PC-9 (cell line): ENCODE data around the gene CD38. TPM values are rescaled to one million over a fixed set of nuclear protein-coding genes. Genes with fewer than 3 reads are reported as not detected.

Experiments
- BruUV-seq: library from RNA; stranded (reverse); fragments of 400-500 nt; replicated peaks from 2 replicates; lab custom pipeline; 2021; lab: Mats Ljungman, UMichigan
- CTCF ChIA-PET: fragments of 300-600 bp; sonication (Branson Sonifier 250); formaldehyde crosslinking; loops from one replicate; lab custom pipeline; 2022; ENCODE audit warnings: antibody characterized with exemption; lab: Charles Lee
- POLR2A ChIA-PET: fragments of 300-600 bp; sonication (Branson Sonifier 250); formaldehyde crosslinking; loops from one replicate; lab custom pipeline; 2022; ENCODE audit warnings: antibody characterized with exemption; ENCODE audit not compliant: unreplicated experiment; lab: Charles Lee
- DNase-seq, 2 experiments: peaks; one replicate each; pipeline versions ENCODE4 v3.0.0 to v3.0.0-alpha.2; 2015 to 2022; ENCODE audit warnings: mixed read lengths in 1 of 2
- H2AFZ ChIP-seq: fragments of 200-600 bp; sonication (generic); 2 replicates; pipeline ENCODE4 v1.8.1; 2017; ENCODE audit warnings: antibody characterized with exemption
- H3F3A ChIP-seq: fragments of 200-600 bp; sonication (generic); 2 replicates; pipeline ENCODE4 v1.8.1; 2017; ENCODE audit warnings: antibody characterized with exemption, mild to moderate bottlenecking, low read depth; ENCODE audit not compliant: insufficient read depth
- H3K27ac ChIP-seq: fragments of 200-600 bp; sonication (generic); 2 replicates; pipeline ENCODE4 v1.6.1; 2016; ENCODE audit warnings: mixed run types
- H3K27me3 ChIP-seq: fragments of 200-600 bp; sonication (generic); 2 replicates; pipeline ENCODE4 v1.6.1; 2016; ENCODE audit warnings: low read depth, mixed run types; ENCODE audit not compliant: insufficient read depth
- H3K36me3 ChIP-seq: fragments of 200-600 bp; sonication (generic); 2 replicates; pipeline ENCODE4 v1.6.1; 2016; ENCODE audit warnings: low read depth, mixed run types
- H3K4me1 ChIP-seq: fragments of 200-600 bp; sonication (generic); replicated peaks from 2 replicates; pipeline ENCODE4 v1.6.1; 2016; ENCODE audit warnings: mixed run types; ENCODE audit not compliant: insufficient read depth
- H3K4me2 ChIP-seq: fragments of 200-600 bp; sonication (generic); 2 replicates; pipeline ENCODE4 v1.6.1; 2017; ENCODE audit warnings: mixed run types
- H3K4me3 ChIP-seq: fragments of 200-600 bp; sonication (generic); 2 replicates; pipeline ENCODE4 v1.6.1; 2016; ENCODE audit warnings: mixed run types
- H3K79me2 ChIP-seq: fragments of 200-600 bp; sonication (generic); 2 replicates; pipeline ENCODE4 v1.6.1; 2017; ENCODE audit warnings: low read depth, mixed run types
- H3K9me2 ChIP-seq: fragments of 200-600 bp; sonication (generic); 2 replicates; pipeline ENCODE4 v1.8.1; 2017; ENCODE audit warnings: mild to moderate bottlenecking; ENCODE audit not compliant: insufficient read depth
- H3K9me3 ChIP-seq: fragments of 200-600 bp; sonication (generic); 2 replicates; pipeline ENCODE4 v1.8.1; 2016; ENCODE audit warnings: low read depth; ENCODE audit not compliant: insufficient read depth
- H4K20me1 ChIP-seq: fragments of 200-600 bp; sonication (generic); 2 replicates; pipeline ENCODE4 v1.8.1; 2017; ENCODE audit not compliant: insufficient read depth
- EZH2 ChIP-seq: fragments of 200-600 bp; sonication (generic); IDR thresholded peaks from 2 replicates; pipeline ENCODE4 v1.8.0; 2017; ENCODE audit warnings: antibody characterized with exemption, low read depth
- intact Hi-C: fragments of 100-400 bp; cut with micrococcal nuclease; formaldehyde crosslinking; loops from one replicate; pipeline ENCODE4 v1.10.0; 2022; ENCODE audit not compliant: unreplicated experiment
- total RNA-seq: library from RNA; stranded (reverse); gene quantifications from 2 replicates; pipeline ENCODE4 v1.2.3, GENCODE V29; 2021
- TF ChIP-seq, protein P1 (sequence below): fragments of 200-600 bp; sonication (generic); conservative IDR thresholded peaks from 2 replicates; pipeline ENCODE4 v1.6.1; 2017; ENCODE audit warnings: mixed run types, antibody characterized with exemption, mild to moderate bottlenecking, moderate library complexity

Gene CD38
- total RNA-seq, 1 experiment from 2014 or later, result 0.90 TPM

DNA sequence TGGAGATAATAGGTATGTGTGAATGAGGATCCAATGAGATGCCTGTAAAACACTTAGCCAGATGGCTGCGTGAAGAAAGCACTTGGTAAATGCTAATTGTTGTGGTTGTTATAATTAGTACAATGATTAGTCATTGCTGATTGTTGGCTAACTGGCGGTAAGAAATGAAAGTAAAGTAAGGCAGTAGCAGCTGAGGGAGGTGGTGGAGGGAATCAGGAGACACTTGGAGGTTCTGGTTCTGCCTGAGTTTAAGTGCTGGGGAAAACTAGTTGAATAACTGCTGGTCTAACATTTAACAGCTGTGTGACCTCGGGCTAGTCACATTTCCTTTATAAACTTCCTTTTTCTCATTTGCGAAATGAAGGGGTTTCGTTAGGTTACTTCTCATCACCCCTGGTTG is 30.9 kb downstream of the CD38 start:
- TF ChIP-seq, protein P1, sequence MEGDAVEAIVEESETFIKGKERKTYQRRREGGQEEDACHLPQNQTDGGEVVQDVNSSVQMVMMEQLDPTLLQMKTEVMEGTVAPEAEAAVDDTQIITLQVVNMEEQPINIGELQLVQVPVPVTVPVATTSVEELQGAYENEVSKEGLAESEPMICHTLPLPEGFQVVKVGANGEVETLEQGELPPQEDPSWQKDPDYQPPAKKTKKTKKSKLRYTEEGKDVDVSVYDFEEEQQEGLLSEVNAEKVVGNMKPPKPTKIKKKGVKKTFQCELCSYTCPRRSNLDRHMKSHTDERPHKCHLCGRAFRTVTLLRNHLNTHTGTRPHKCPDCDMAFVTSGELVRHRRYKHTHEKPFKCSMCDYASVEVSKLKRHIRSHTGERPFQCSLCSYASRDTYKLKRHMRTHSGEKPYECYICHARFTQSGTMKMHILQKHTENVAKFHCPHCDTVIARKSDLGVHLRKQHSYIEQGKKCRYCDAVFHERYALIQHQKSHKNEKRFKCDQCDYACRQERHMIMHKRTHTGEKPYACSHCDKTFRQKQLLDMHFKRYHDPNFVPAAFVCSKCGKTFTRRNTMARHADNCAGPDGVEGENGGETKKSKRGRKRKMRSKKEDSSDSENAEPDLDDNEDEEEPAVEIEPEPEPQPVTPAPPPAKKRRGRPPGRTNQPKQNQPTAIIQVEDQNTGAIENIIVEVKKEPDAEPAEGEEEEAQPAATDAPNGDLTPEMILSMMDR, result no peak
- TF ChIP-seq EZH2, result no peak
- CTCF ChIA-PET, result no interaction called here
- POLR2A ChIA-PET, result no interaction called here

DNA sequence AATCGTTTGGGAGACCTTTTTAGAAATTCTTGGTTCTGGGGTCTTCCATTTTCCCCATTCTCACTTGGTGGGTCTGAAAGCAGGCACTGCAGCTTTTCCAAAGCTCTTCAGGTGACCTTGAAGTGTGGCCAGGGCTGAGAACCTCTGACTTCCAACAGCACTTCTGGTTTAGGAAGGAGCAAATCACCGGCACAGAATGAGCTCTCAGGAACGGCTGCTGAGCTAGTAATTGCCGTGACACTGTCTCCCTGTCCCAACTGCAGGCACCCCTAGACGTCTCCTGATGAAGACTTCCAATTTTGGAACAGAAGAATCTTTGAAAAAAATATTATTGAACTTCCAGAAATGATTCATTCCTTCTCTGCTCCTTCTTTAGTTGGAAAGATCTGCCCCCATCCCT is 31.3 kb downstream of the CD38 start:
- no peak overlapping the region for H3K4me2 ChIP-seq

More for the DNA sequence above, 30.9 kb downstream of the CD38 start:
- no peaks in the 10 kb centered on the region for H3K9me3 ChIP-seq
- no peaks in the 10 kb centered on the region for H3K36me3 ChIP-seq
- H3K4me1 ChIP-seq, result peaks cover 10% of the 10 kb centered on the region; the same call in 1 of the 2 replicates
- intact Hi-C loops, result loop anchor here (5.0 to 10.0 kb wide), 2 partner anchors 213 to 636 kb away; no protein-coding TSS in a partner anchor
- no peaks in the 10 kb centered on the region for H4K20me1 ChIP-seq
- H3K27me3 ChIP-seq, result no peaks in the 10 kb centered on the region
- H3K4me2 ChIP-seq, result no peak overlapping the region
- peaks cover 4% of the 10 kb centered on the region; the same call in 1 of the 2 replicates for H3F3A ChIP-seq
- BruUV-seq, result no TSS peak
- H3K4me3 ChIP-seq, result no peak overlapping the region
- 0 out of 2 replicates have a peak overlapping the region, but pooled peaks have one; percentile 43 for H2AFZ ChIP-seq
- DNase-seq, result no peak
- no peak overlapping the region for H3K27ac ChIP-seq
- H3K9me2 ChIP-seq, result no peaks in the 10 kb centered on the region
- no peaks in the 10 kb centered on the region for H3K79me2 ChIP-seq

DNA sequence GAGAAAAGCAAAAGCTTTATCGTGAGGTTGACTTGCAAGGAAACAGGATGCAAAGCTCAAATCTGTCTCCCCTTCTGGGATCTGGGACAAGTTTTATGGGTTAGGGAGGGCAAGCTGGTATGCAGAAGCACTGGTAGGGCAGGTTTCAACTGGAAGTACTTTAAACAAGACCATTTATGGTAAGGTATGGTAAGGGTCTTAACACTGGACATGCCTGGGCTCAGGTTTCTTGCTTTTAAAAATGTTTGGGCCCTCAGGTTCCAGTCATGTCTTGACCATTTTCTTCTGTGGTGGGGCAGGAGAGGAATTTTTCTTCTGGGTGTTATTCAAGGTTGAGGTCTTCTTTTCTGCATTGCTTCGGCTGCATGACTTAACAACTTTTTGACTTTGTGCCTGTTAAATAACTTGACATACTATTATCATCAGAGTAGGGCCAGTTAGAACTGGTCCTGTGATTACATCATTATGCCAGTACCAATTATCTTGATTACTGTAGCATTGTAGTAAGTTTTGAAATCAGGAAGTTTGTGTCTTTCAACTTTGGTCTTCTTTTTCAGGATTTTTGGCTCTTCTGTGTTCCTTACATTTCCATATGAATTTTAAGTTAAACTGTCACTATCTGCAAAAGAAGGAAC is 33.7 kb downstream of the CD38 start:
- H3K4me2 ChIP-seq, result peak overlapping the region; percentile 26; the same call in 1 of the 2 replicates
- POLR2A ChIA-PET, result no interaction called here
- CTCF ChIA-PET, result no interaction called here
- peak overlapping the region; percentile 54 for H3K27ac ChIP-seq
- no peak overlapping the region for H3K4me3 ChIP-seq
- H3K4me1 ChIP-seq, result peaks cover 10% of the 10 kb centered on the region; the same call in 1 of the 2 replicates
- intact Hi-C loops, result no loop called here
- TF ChIP-seq, protein P1, result no peak
- TF ChIP-seq EZH2, result no peak
- no peaks in the 10 kb centered on the region for H3K27me3 ChIP-seq
- H3K36me3 ChIP-seq, result no peaks in the 10 kb centered on the region
- no peaks in the 10 kb centered on the region for H4K20me1 ChIP-seq
- H3K79me2 ChIP-seq, result no peaks in the 10 kb centered on the region
- H2AFZ ChIP-seq, result no peak overlapping the region
- DNase-seq, result peak; percentile 20 to 71
- no TSS peak for BruUV-seq
- H3K9me2 ChIP-seq, result no peaks in the 10 kb centered on the region
- peaks cover 4% of the 10 kb centered on the region; the same call in 1 of the 2 replicates for H3F3A ChIP-seq
- no peaks in the 10 kb centered on the region for H3K9me3 ChIP-seq

More for the DNA sequence above, 31.3 kb downstream of the CD38 start:
- POLR2A ChIA-PET, result no interaction called here
- no peak for TF ChIP-seq EZH2
- TF ChIP-seq, protein P1, result no peak
- no peak overlapping the region for H3K4me3 ChIP-seq
- no peaks in the 10 kb centered on the region for H4K20me1 ChIP-seq
- H3K4me1 ChIP-seq, result peaks cover 10% of the 10 kb centered on the region; the same call in 1 of the 2 replicates
- intact Hi-C loops, result loop anchor here (5.0 to 10.0 kb wide), 2 partner anchors 213 to 635 kb away; no protein-coding TSS in a partner anchor
- no peaks in the 10 kb centered on the region for H3K79me2 ChIP-seq
- H3K27ac ChIP-seq, result no peak overlapping the region
- H3K27me3 ChIP-seq, result no peaks in the 10 kb centered on the region
- CTCF ChIA-PET, result no interaction called here
- peaks cover 4% of the 10 kb centered on the region; the same call in 1 of the 2 replicates for H3F3A ChIP-seq
- H3K9me3 ChIP-seq, result no peaks in the 10 kb centered on the region
- no peaks in the 10 kb centered on the region for H3K36me3 ChIP-seq
- DNase-seq, result no peak
- H2AFZ ChIP-seq, result 0 out of 2 replicates have a peak overlapping the region, but pooled peaks have one; percentile 43
- BruUV-seq, result no TSS peak
- no peaks in the 10 kb centered on the region for H3K9me2 ChIP-seq
